Loucy (cell line): ENCODE results near the gene XIST.

Experiments
- CTCF ChIP-seq: fragments of 200-600 bp; sonication (generic); conservative IDR thresholded peaks from 2 replicates; pipeline ENCODE4 v1.5.1; 2014; ENCODE audit warnings: mild to moderate bottlenecking, antibody characterized with exemption, low read length
- EZH2phosphoT487 ChIP-seq: fragments of 200-600 bp; IDR thresholded peaks from 2 replicates; pipeline ENCODE4 v1.6.1; 2018; ENCODE audit warnings: antibody characterized with exemption, mild to moderate bottlenecking, moderate library complexity, borderline replicate concordance

DNA sequence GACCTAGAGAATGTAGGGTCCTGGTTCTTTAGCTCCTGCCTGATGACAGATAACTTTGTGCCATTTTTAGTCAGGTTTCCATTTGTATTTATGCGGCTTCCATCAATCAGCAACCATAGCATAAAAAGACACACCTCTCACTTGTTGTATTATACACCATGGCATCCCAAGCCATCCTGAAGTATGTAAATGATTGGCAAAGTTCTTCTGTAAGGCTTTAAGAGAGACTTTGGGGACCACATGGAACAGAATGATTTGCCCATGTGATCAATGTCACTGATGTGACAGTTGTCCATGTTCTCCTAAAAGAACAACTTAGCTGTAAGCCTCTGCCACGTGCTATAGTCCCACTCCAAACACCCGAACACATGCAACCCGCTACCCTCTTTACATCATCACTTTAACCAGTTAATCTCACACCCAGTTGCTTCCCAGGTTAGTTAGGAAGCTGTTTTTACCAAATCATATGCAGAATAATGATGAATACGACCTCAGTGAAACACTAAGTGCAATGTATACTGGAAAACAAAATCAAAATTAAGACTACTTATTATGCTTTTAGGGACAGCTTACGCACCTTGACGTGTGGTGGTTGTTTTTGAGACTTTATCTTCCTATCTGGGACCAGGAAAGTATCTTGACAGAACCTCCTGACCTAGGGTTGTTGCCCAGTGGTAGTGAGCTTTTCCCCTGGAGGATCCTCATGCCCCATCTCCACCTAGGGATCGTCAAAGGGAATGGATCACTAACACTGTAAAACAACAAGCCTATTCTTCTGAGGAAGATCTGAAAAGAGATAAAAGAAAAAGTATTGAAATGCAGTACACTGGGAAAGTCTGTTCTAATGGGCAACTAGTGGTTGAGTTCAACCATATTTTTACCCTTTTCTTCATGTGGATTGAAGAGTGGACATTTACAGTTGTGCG lies 21.8 kb downstream of the XIST start:
- TF ChIP-seq CTCF (no peak), EZH2phosphoT487 (no peak)
